Measurements from ENCODE around the gene HS3ST5. TPM values are rescaled to one million over a fixed set of nuclear protein-coding genes. Genes with fewer than 3 reads are reported as not detected.

Gene HS3ST5
- total and polyA plus RNA-seq, 2 experiments from 2014 or later: 2.4 to 4.1 TPM

GRCh38 chr6:114169763-114170162 lies 173.1 kb downstream of the HS3ST5 start:
- Histone ChIP-seq H3K27ac (peak overlapping the region; percentile 81), H3K4me1 (ENCODE audit: low read depth) (peaks cover 35% of the 10 kb centered on the region), H3K4me3 (peak overlapping the region; percentile 0), H3K36me3 (no peaks in the 10 kb centered on the region), H3K27me3 (no peaks in the 10 kb centered on the region), H3K9me3 (ENCODE audit: low read depth) (no peaks in the 10 kb centered on the region)
- DNase-seq (ENCODE audit: low read depth in 1 of 2, low spot score in 1 of 2): no peak
- no peak for TF ChIP-seq CTCF (IDR thresholded peaks at IDR 0.05; ENCODE audit: low read depth, low read length)

- no peaks in the 10 kb centered on the region for H3K27me3 ChIP-seq
- no peaks in the 10 kb centered on the region for H3K36me3 ChIP-seq
- TF ChIP-seq CTCF (IDR thresholded peaks at IDR 0.05; ENCODE audit: low read depth, low read length): no peak
- DNase-seq (ENCODE audit: low read depth in 1 of 2, low spot score in 1 of 2): peak in 1 of 2 donors; percentile 31
- peak overlapping the region; percentile 53 for H3K27ac ChIP-seq
- no peak overlapping the region for H3K4me3 ChIP-seq
- H3K4me1 ChIP-seq (ENCODE audit: low read depth): peaks cover 44% of the 10 kb centered on the region
- H3K9me3 ChIP-seq (ENCODE audit: low read depth): no peaks in the 10 kb centered on the region
Measured at GRCh38 chr6:114167583-114168576, 174.9 kb downstream of the HS3ST5 start.

- TF ChIP-seq CTCF (IDR thresholded peaks at IDR 0.05; ENCODE audit: low read depth, low read length): no peak
- peaks cover 31% of the 10 kb centered on the region for H3K4me1 ChIP-seq (ENCODE audit: low read depth)
- no peaks in the 10 kb centered on the region for H3K9me3 ChIP-seq (ENCODE audit: low read depth)
- H3K36me3 ChIP-seq: no peaks in the 10 kb centered on the region
- H3K27me3 ChIP-seq: no peaks in the 10 kb centered on the region
- no peak overlapping the region for H3K27ac ChIP-seq
- no peak for DNase-seq (ENCODE audit: low read depth in 1 of 2, low spot score in 1 of 2)
- H3K4me3 ChIP-seq: no peak overlapping the region
Measured at GRCh38 chr6:114164207-114164606, 178.6 kb downstream of the HS3ST5 start.

- peaks cover 21% of the 10 kb centered on the region for H3K4me1 ChIP-seq (ENCODE audit: low read depth)
- H3K27me3 ChIP-seq: no peaks in the 10 kb centered on the region
- TF ChIP-seq CTCF (IDR thresholded peaks at IDR 0.05; ENCODE audit: low read depth, low read length): no peak
- no peak for DNase-seq (ENCODE audit: low read depth in 1 of 2, low spot score in 1 of 2)
- no peaks in the 10 kb centered on the region for H3K36me3 ChIP-seq
- H3K27ac ChIP-seq: no peak overlapping the region
- H3K4me3 ChIP-seq: no peak overlapping the region
- H3K9me3 ChIP-seq (ENCODE audit: low read depth): no peaks in the 10 kb centered on the region
Measured at GRCh38 chr6:114162691-114163347, 180.0 kb downstream of the HS3ST5 start.

- Histone ChIP-seq H3K27ac (no peak overlapping the region), H3K4me1 (ENCODE audit: low read depth) (peaks cover 20% of the 10 kb centered on the region), H3K36me3 (no peaks in the 10 kb centered on the region), H3K9me3 (ENCODE audit: low read depth) (no peaks in the 10 kb centered on the region), H3K4me3 (no peak overlapping the region), H3K27me3 (no peaks in the 10 kb centered on the region)
- no peak for TF ChIP-seq CTCF (IDR thresholded peaks at IDR 0.05; ENCODE audit: low read depth, low read length)
- DNase-seq (ENCODE audit: low read depth in 1 of 2, low spot score in 1 of 2): no peak
Measured at GRCh38 chr6:114160881-114161280, 181.9 kb downstream of the HS3ST5 start.

Data from cardiac muscle cell (in vitro differentiated cells and primary cell).